AG04450 (cell line): Measurements from ENCODE around the gene C10orf67. TPM values are rescaled to one million over a fixed set of nuclear protein-coding genes. Genes with fewer than 3 reads are reported as not detected.

Experiments
- CTCF ChIA-PET: fragments of 300-600, 350-600 bp; formaldehyde crosslinking; extraction: SDS; loops from one replicate; lab custom pipeline; 2022; ENCODE audit warnings: antibody characterized with exemption, inconsistent platforms; lab: Charles Lee
- POLR2A ChIA-PET: fragments of 350-600 bp; formaldehyde crosslinking; extraction: SDS; loops from one replicate; lab custom pipeline; 2021; ENCODE audit warnings: antibody characterized with exemption, inconsistent platforms; lab: Yijun Ruan, JAX
- DNase-seq: peaks from one replicate; pipeline ENCODE4 v3.0.0-alpha.2; 2011; ENCODE audit warnings: low read depth, low spot score
- H3K27ac ChIP-seq: one replicate; pipeline ENCODE4 v1.5.1; 2012; ENCODE audit warnings: low read depth, low read length, control low read depth
- H3K27me3 ChIP-seq: one replicate; pipeline ENCODE4 v1.6.0; 2012; ENCODE audit warnings: low read length; ENCODE audit not compliant: control insufficient read depth, insufficient read depth
- H3K4me3 ChIP-seq: 2 replicates; pipeline ENCODE4 v1.5.1; 2011; ENCODE audit warnings: mild to moderate bottlenecking, low read depth, low read length, control low read depth
- H3K9me3 ChIP-seq: 2 replicates; pipeline ENCODE4 v1.5.1; 2012; ENCODE audit warnings: low read length; ENCODE audit not compliant: control insufficient read depth, insufficient read depth
- CTCF ChIP-seq: IDR thresholded peaks from 2 replicates; pipeline ENCODE4 v1.5.1; 2011; ENCODE audit warnings: low read depth, low read length, control low read depth, inconsistent platforms
- polyA plus RNA-seq: library from polyadenylated mRNA; depleted of rRNA; stranded (reverse); fragments of >200 nt; gene quantifications from 2 replicates; pipeline ENCODE4 v1.2.3, GENCODE V29; 2011

The C10orf67 gene
- polyA plus RNA-seq, 1 experiment: 0.14 TPM

GRCh38 chr10:23337616-23338015 lies 7.0 kb downstream of the C10orf67 start:
- no peaks in the 10 kb centered on the region for H3K9me3 ChIP-seq
- TF ChIP-seq CTCF: no peak
- no peak for DNase-seq
- ChIA-PET POLR2A (no interaction called here), CTCF (no interaction called here)
- no peaks in the 10 kb centered on the region for H3K27me3 ChIP-seq
- H3K27ac ChIP-seq: no peak overlapping the region
- H3K4me3 ChIP-seq: no peak overlapping the region

- peaks cover 6% of the 10 kb centered on the region for H3K9me3 ChIP-seq
- H3K4me3 ChIP-seq: no peak overlapping the region
- POLR2A ChIA-PET: interaction anchor here (0.7 to 0.8 kb wide), 2 partner anchors 14 to 107 kb away, joined by 3 read pairs; partner anchors contain the start of gene OTUD1
- no peaks in the 10 kb centered on the region for H3K27me3 ChIP-seq
- TF ChIP-seq CTCF: no peak
- no peak for DNase-seq
- no peak overlapping the region for H3K27ac ChIP-seq
- CTCF ChIA-PET: interaction anchor here (1.3 kb wide), 1 partner anchor 17 kb away, joined by 6 read pairs; no protein-coding TSS in a partner anchor
Measured at GRCh38 chr10:23331567-23332301, 12.9 kb downstream of the C10orf67 start.

- CTCF ChIA-PET: no interaction called here
- no peak for DNase-seq
Measured at GRCh38 chr10:23330948-23331347, 13.6 kb downstream of the C10orf67 start.

GRCh38 chr10:23326544-23327307 lies 17.9 kb downstream of the C10orf67 start:
- peaks cover 6% of the 10 kb centered on the region for H3K9me3 ChIP-seq
- no peak overlapping the region for H3K27ac ChIP-seq
- TF ChIP-seq CTCF: no peak
- no peak for DNase-seq
- H3K27me3 ChIP-seq: no peaks in the 10 kb centered on the region
- ChIA-PET CTCF (interaction anchor here (3.3 kb wide), 1 partner anchor 12 kb away, joined by 17 read pairs; no protein-coding TSS in a partner anchor), POLR2A (no interaction called here)
- H3K4me3 ChIP-seq: no peak overlapping the region

More at GRCh38 chr10:23330948-23331347, 13.6 kb downstream of the C10orf67 start:
- Histone ChIP-seq H3K27me3 (no peaks in the 10 kb centered on the region), H3K9me3 (peaks cover 6% of the 10 kb centered on the region), H3K27ac (no peak overlapping the region), H3K4me3 (no peak overlapping the region)
- no peak for TF ChIP-seq CTCF
- POLR2A ChIA-PET: no interaction called here
